D721Med (cell line): ENCODE data around the gene STAT5B.
"Not testable (repeated sequence)": the region's sequence is repeated elsewhere in the genome, so short reads cannot be mapped to it uniquely, and the experiment has no call there.

Experiments
- DNase-seq: peaks from one replicate; pipeline ENCODE4 v3.0.0; 2011; ENCODE audit warnings: low spot score; ENCODE audit not compliant: insufficient read length
- FAIRE-seq: peaks from 2 replicates; lab custom pipeline; 2011; peaks lifted over from hg19 to GRCh38; lab: Jason Lieb, UNC
- CTCF ChIP-seq: IDR thresholded peaks from 2 replicates; pipeline ENCODE4 v1.5.1; 2012; ENCODE audit warnings: mild to moderate bottlenecking, control low read depth; ENCODE audit not compliant: insufficient read depth; ENCODE audit errors: missing control alignments

STAT5B gene

GRCh38 chr17:42306385-42306667 lies 30.1 kb upstream of the STAT5B start:
- no peak for FAIRE-seq
- TF ChIP-seq CTCF: no peak
- DNase-seq: no peak

GRCh38 chr17:42305543-42306384 lies 29.6 kb upstream of the STAT5B start:
- FAIRE-seq: no peak
- no peak for TF ChIP-seq CTCF
- no peak for DNase-seq

- not testable (repeated sequence) for FAIRE-seq
Measured at GRCh38 chr17:42305031-42305330, 28.8 kb upstream of the STAT5B start.

GRCh38 chr17:42304187-42305030 lies 28.2 kb upstream of the STAT5B start:
- no peak for FAIRE-seq
- no peak for DNase-seq
- no peak for TF ChIP-seq CTCF

More at GRCh38 chr17:42305031-42305330, 28.8 kb upstream of the STAT5B start:
- not testable (repeated sequence) for DNase-seq

- TF ChIP-seq CTCF: no peak
- DNase-seq: no peak
- no peak for FAIRE-seq
Measured at GRCh38 chr17:42303694-42304093, 27.5 kb upstream of the STAT5B start.

- no peak for FAIRE-seq
Measured at GRCh38 chr17:42301022-42301421, 24.8 kb upstream of the STAT5B start.

GRCh38 chr17:42299913-42300312 lies 23.7 kb upstream of the STAT5B start:
- not testable (repeated sequence) for FAIRE-seq, DNase-seq

More at GRCh38 chr17:42301022-42301421, 24.8 kb upstream of the STAT5B start:
- DNase-seq: no peak
- no peak for TF ChIP-seq CTCF

- not testable (repeated sequence) for FAIRE-seq, DNase-seq
Measured at GRCh38 chr17:42299361-42299760, 23.2 kb upstream of the STAT5B start.

- not testable (repeated sequence) for FAIRE-seq, DNase-seq
Measured at GRCh38 chr17:42297775-42298174, 21.6 kb upstream of the STAT5B start.
